Nephron progenitor cell (in vitro differentiated cells): ENCODE data around the gene PTPRO.

ENCODE experiments used
- DNase-seq: peaks from one replicate; pipeline ENCODE4 v3.0.0; 2021
- H3K27ac Mint-ChIP-seq: 2 replicates; pipeline ENCODE4 v1.8.0; 2021; ENCODE audit warnings: mild to moderate bottlenecking, moderate library complexity, mixed read lengths
- H3K27me3 Mint-ChIP-seq: 2 replicates; pipeline ENCODE4 v1.8.0; 2021; ENCODE audit warnings: mild to moderate bottlenecking, low read depth, mixed read lengths; ENCODE audit not compliant: poor library complexity
- H3K36me3 Mint-ChIP-seq: 2 replicates; pipeline ENCODE4 v1.8.0; 2021; ENCODE audit warnings: low read depth, mixed read lengths
- H3K4me1 Mint-ChIP-seq: 2 replicates; pipeline ENCODE4 v1.8.0; 2021; ENCODE audit warnings: mixed read lengths
- H3K4me3 Mint-ChIP-seq: 2 replicates; pipeline ENCODE4 v1.8.0; 2021; ENCODE audit warnings: mild to moderate bottlenecking, moderate library complexity, mixed read lengths
- H3K9me3 Mint-ChIP-seq: 2 replicates; pipeline ENCODE4 v1.8.0; 2021; ENCODE audit warnings: mild to moderate bottlenecking, moderate library complexity, mixed read lengths
- CTCF ChIP-seq: fragments of 200-600 bp; sonication (generic); IDR thresholded peaks from 2 replicates; pipeline ENCODE4 v1.5.0; 2021; ENCODE audit warnings: antibody characterized with exemption

PTPRO gene

DNA sequence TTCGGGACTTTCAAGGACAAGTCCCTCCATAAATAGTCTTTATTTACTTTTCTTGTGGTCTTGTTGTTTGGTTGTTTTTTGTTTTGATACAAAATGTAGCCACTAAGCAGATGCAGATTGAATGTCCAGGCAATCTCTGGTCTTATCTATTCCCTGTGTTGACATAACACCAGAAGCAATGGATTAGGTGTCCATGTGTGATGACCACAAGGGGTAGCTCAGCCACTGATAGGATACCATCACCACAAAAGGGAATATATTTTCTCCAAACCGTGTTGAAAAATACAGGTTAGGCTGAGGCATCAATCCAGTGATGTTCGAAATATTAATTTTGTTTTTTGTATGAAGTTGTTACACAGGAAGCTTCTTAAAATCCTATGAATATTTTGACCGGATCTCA lies 270.6 kb downstream of the PTPRO start:
- peaks cover 5% of the 10 kb centered on the region for H3K27me3 Mint-ChIP-seq
- H3K27ac Mint-ChIP-seq, result peak overlapping the region; percentile 14
- no peaks in the 10 kb centered on the region for H3K9me3 Mint-ChIP-seq
- TF ChIP-seq CTCF, result no peak
- peaks cover 15% of the 10 kb centered on the region for H3K4me1 Mint-ChIP-seq
- no peak overlapping the region for H3K4me3 Mint-ChIP-seq
- DNase-seq, result no peak
- no peaks in the 10 kb centered on the region for H3K36me3 Mint-ChIP-seq

DNA sequence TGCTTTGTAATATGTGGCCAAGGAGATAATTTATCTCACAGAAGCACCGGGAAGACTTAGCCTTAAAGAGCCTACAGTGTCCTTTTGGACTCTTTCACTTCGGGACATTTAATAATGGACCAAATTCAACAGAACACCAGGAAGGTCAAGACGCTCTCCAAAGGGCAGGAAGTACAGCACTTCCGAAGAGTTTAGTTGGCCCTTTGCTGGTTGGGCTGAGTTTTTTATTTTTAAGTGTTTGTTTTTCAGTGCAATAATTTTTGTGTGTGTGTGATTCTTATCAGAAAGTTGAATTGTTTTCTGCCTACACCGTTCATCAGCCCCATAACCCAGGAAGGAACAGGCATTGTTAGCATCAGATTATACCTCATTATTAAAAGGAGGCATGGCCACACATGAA lies 273.9 kb downstream of the PTPRO start:
- H3K36me3 Mint-ChIP-seq, result no peaks in the 10 kb centered on the region
- H3K4me1 Mint-ChIP-seq, result peaks cover 6% of the 10 kb centered on the region
- H3K4me3 Mint-ChIP-seq, result no peak overlapping the region
- DNase-seq, result no peak
- no peaks in the 10 kb centered on the region for H3K27me3 Mint-ChIP-seq
- no peak overlapping the region for H3K27ac Mint-ChIP-seq
- H3K9me3 Mint-ChIP-seq, result no peaks in the 10 kb centered on the region
- no peak for TF ChIP-seq CTCF

DNA sequence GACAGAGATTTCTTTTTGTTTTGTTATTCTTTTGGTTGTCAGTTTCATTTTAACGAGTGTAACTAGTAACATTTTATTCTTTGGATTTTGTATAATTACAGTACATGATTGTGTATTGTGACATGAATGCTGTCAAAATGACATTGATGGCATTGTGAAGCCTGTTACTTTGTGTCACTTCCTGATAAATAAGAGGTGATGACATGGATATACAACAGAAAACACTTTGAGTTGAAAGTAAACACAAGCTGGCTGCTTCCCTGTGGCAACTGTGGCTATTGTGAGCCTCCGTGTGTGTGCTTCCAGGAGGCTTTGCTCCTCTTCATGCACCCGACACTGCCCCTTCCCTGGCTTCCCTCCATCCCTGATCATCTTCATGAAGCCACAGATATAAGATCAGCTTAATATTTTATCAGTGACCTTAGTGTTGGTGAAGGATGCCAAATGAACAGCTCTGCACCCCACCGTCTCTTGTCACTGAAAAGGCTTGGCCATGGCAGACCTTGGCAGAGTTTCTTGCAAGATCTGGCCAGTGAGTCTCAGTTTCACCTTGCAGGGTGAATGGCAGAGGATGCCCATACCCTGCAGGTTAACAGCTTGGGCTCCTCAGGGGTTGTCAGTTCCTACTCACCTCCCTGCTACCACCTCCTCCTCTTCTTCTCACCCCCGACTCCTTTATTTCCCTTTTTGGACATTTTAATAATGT lies 275.0 kb downstream of the PTPRO start:
- peaks cover 16% of the 10 kb centered on the region for H3K4me1 Mint-ChIP-seq
- TF ChIP-seq CTCF, result no peak

GRCh38 chr12:15599266-15600037 lies 277.1 kb downstream of the PTPRO start:
- Mint-ChIP-seq H3K4me1 (peaks cover 22% of the 10 kb centered on the region), H3K9me3 (no peaks in the 10 kb centered on the region), H3K4me3 (no peak overlapping the region), H3K36me3 (no peaks in the 10 kb centered on the region), H3K27ac (no peak overlapping the region), H3K27me3 (no peaks in the 10 kb centered on the region)
- no peak for TF ChIP-seq CTCF
- no peak for DNase-seq

More for the DNA sequence above, 275.0 kb downstream of the PTPRO start:
- DNase-seq, result no peak
- no peaks in the 10 kb centered on the region for H3K9me3 Mint-ChIP-seq
- H3K27me3 Mint-ChIP-seq, result no peaks in the 10 kb centered on the region
- no peak overlapping the region for H3K27ac Mint-ChIP-seq
- H3K36me3 Mint-ChIP-seq, result no peaks in the 10 kb centered on the region
- H3K4me3 Mint-ChIP-seq, result no peak overlapping the region

- Mint-ChIP-seq H3K9me3 (no peaks in the 10 kb centered on the region), H3K4me1 (peaks cover 32% of the 10 kb centered on the region), H3K36me3 (no peaks in the 10 kb centered on the region), H3K27ac (no peak overlapping the region), H3K27me3 (no peaks in the 10 kb centered on the region), H3K4me3 (no peak overlapping the region)
- no peak for DNase-seq
- no peak for TF ChIP-seq CTCF
Measured at GRCh38 chr12:15600223-15600935, 278.1 kb downstream of the PTPRO start.
